ENCODE results near the gene TMEM164. TPM values are rescaled to one million over a fixed set of nuclear protein-coding genes. Genes with fewer than 3 reads are reported as not detected.

Gene TMEM164
- total and polyA plus RNA-seq, 2 of the 4 experiments (the other 2 are of a cell fraction), result 6.3 to 7.1 TPM

DNA sequence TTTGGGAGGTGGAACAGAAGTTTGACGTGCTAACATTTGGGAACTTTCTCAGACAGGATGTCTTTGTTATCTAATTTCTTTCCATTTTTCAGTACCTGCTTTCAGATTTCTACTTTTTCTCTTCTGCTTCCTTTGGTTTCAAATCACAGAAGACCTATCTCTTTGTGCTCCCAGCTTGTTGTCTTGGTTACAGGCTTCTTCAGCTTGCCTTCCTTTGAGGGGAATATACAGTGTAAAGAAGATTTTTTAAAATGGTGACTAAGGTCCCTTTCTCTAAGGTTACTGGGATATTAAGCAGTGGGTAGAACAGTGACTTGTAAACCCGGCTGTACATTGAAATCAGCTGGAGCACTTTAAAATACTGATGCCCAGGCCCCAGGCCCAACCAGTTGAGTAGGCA lies 48.0 kb downstream of the TMEM164 start:
- WGBS, 2 experiments (ENCODE audit: extremely low coverage in 2 of 2, insufficient read length in 1 of 2), result 40% methylated on average over 1 of the region's 2 CpGs; no CpG with 5 or more reads in 1 of the 2 experiments
- Histone ChIP-seq H3K36me3 (ENCODE audit: control insufficient read depth, insufficient read depth, low read length) (0 out of 2 replicates have a peak, but pooled peaks cover 2% of the 10 kb centered on the region), H4K8ac (ENCODE audit: low read depth in 2 of 2, low read length in 2 of 2) (no peak overlapping the region), H3K27ac (ENCODE audit: insufficient read depth, low read length) (no peak overlapping the region), H2AK5ac (ENCODE audit: low read depth, low read length) (no peak overlapping the region), H3K4me3 (ENCODE audit: insufficient read depth, low read depth, low read length) (no peak overlapping the region), H3K4ac (ENCODE audit: low read depth, low read length) (no peak overlapping the region), H4K91ac (ENCODE audit: insufficient read depth, low read depth, low read length) (no peak overlapping the region), H4K20me1 (ENCODE audit: insufficient read depth, low read length) (no peaks in the 10 kb centered on the region; the same call in 1 of the 2 replicates), H3K18ac (ENCODE audit: low read depth, low read length) (no peak overlapping the region), H3K23ac (ENCODE audit: low read depth, low read length) (no peak overlapping the region), H2BK5ac (ENCODE audit: low read depth, low read length, poor library complexity, severe bottlenecking) (no peak overlapping the region), H3K27me3 (ENCODE audit: control insufficient read depth, insufficient read depth, low read length) (peaks cover 3% of the 10 kb centered on the region; the same call in 1 of the 2 replicates), H3K14ac (replicated peaks; ENCODE audit: low read depth, low read length) (no peak overlapping the region), H4K5ac (ENCODE audit: low read depth, low read length) (no peak overlapping the region), H2BK20ac (ENCODE audit: low read depth, low read length) (no peak overlapping the region), H3K9me1 (ENCODE audit: insufficient read depth, low read length) (no peaks in the 10 kb centered on the region), H3K9me3 (ENCODE audit: control insufficient read depth, insufficient read depth, low read length) (no peaks in the 10 kb centered on the region), H3K9ac (ENCODE audit: low read depth, low read length) (no peak overlapping the region), H3K4me1 (ENCODE audit: control insufficient read depth, insufficient read depth, low read length) (no peaks in the 10 kb centered on the region), H3K56ac (ENCODE audit: extremely low read depth, insufficient read depth, low read length) (no peak overlapping the region), H2AK9ac (replicated peaks; ENCODE audit: low read depth, low read length, poor library complexity) (no peak overlapping the region), H3K79me1 (ENCODE audit: low read depth in 1 of 2, low read length in 2 of 2) (no peaks in the 10 kb centered on the region), H2BK15ac (ENCODE audit: low read depth, low read length) (no peak overlapping the region), H2AFZ (replicated peaks; ENCODE audit: low read length, poor library complexity) (no peak overlapping the region), H3K4me2 (ENCODE audit: low read depth, low read length) (no peak overlapping the region), H2BK120ac (ENCODE audit: low read depth, low read length) (no peak overlapping the region)
- BruUV-seq (replicated peaks), result no TSS peak
- dilution Hi-C loops (cut with HindIII; ENCODE audit: low sequenced_read_pairs, unreplicated experiment) (no loop called here), intact Hi-C loops (cut with micrococcal nuclease) (no loop called here), in situ Hi-C loops (cut with MboI; ENCODE audit: low sequenced_read_pairs) (no loop called here)
- TF ChIP-seq RAD21 (IDR thresholded peaks at IDR 0.05; ENCODE audit: low read length) (no peak), NFE2L2 (IDR thresholded peaks at IDR 0.05; ENCODE audit: low read depth, low read length) (no peak), BHLHE40 (IDR thresholded peaks at IDR 0.05; ENCODE audit: low read depth, low read length) (no peak), MAFK (IDR thresholded peaks at IDR 0.05; ENCODE audit: low read depth, low read length) (no peak), RCOR1 (IDR thresholded peaks at IDR 0.05; ENCODE audit: insufficient replicate concordance, low read length) (no peak), SMC3 (IDR thresholded peaks at IDR 0.05; ENCODE audit: low read depth, low read length) (no peak), RFX5 (IDR thresholded peaks at IDR 0.05; ENCODE audit: low read depth, low read length) (no peak)
- TF ChIP-seq, protein P1, sequence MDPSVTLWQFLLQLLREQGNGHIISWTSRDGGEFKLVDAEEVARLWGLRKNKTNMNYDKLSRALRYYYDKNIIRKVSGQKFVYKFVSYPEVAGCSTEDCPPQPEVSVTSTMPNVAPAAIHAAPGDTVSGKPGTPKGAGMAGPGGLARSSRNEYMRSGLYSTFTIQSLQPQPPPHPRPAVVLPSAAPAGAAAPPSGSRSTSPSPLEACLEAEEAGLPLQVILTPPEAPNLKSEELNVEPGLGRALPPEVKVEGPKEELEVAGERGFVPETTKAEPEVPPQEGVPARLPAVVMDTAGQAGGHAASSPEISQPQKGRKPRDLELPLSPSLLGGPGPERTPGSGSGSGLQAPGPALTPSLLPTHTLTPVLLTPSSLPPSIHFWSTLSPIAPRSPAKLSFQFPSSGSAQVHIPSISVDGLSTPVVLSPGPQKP (IDR thresholded peaks at IDR 0.05; ENCODE audit: borderline replicate concordance, low read depth, low read length), result no peak
- TF ChIP-seq, protein P2, sequence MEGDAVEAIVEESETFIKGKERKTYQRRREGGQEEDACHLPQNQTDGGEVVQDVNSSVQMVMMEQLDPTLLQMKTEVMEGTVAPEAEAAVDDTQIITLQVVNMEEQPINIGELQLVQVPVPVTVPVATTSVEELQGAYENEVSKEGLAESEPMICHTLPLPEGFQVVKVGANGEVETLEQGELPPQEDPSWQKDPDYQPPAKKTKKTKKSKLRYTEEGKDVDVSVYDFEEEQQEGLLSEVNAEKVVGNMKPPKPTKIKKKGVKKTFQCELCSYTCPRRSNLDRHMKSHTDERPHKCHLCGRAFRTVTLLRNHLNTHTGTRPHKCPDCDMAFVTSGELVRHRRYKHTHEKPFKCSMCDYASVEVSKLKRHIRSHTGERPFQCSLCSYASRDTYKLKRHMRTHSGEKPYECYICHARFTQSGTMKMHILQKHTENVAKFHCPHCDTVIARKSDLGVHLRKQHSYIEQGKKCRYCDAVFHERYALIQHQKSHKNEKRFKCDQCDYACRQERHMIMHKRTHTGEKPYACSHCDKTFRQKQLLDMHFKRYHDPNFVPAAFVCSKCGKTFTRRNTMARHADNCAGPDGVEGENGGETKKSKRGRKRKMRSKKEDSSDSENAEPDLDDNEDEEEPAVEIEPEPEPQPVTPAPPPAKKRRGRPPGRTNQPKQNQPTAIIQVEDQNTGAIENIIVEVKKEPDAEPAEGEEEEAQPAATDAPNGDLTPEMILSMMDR (conservative IDR thresholded peaks at IDR 0.05; ENCODE audit: low read depth, low read length), result no peak
- ATAC-seq (ENCODE audit: low read depth), result no peak
- no peak for DNase-seq
- POLR2A ChIA-PET (ENCODE audit: unreplicated experiment), result no interaction called here
- CTCF ChIA-PET, result no interaction called here

Measured in IMR-90 (cell line).